ENCODE data around the gene KCNMB1.

KCNMB1 gene

GRCh38 chr5:170375283-170375682 is 13.9 kb downstream of the KCNMB1 start:
- DNase-seq = no peak

- no peak for DNase-seq
Observed at GRCh38 chr5:170372971-170373370, 16.2 kb downstream of the KCNMB1 start.

DNA sequence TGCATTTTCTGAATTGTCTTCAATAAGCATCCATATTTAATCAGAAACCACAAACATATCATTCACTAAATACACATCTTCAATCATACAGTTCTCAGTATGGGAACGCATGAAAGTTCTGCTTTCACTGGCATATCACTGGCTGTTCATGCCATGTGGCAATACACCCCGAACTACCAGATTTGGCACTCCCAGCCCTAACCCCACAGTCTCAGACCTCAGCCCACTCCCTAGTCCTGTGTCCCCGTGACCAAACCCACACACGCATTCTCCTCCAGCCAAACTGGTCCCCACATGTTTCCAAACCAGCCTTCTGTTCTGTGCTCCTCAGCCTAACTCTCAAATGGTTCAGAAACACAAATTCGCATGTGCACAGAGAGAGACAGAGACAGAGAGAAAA is 20.6 kb downstream of the KCNMB1 start:
- no peak for DNase-seq

- no peak for DNase-seq
Observed at GRCh38 chr5:170366276-170366675, 22.9 kb downstream of the KCNMB1 start.

DNA sequence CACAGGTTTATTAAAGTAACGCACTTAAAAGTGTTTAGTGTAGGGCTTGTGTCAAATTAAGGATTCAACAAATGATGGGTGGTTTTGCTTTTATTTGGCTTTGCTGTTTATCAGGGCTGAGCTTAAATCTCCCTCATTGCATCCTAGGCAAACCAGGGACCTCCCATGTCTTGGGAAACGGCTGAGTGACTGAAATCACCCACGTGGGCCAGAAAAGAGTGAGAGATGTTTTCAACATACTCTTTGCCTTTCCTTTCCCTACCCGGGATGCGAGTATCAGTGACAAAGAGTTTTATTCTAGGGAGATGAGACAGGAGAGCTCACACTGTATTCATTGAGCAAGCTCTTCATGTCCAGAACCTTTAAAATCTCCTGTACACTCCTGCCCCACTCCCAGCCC is 23.3 kb downstream of the KCNMB1 start:
- no peak for DNase-seq

- DNase-seq = no peak
Observed at GRCh38 chr5:170365011-170365410, 24.2 kb downstream of the KCNMB1 start.

DNA sequence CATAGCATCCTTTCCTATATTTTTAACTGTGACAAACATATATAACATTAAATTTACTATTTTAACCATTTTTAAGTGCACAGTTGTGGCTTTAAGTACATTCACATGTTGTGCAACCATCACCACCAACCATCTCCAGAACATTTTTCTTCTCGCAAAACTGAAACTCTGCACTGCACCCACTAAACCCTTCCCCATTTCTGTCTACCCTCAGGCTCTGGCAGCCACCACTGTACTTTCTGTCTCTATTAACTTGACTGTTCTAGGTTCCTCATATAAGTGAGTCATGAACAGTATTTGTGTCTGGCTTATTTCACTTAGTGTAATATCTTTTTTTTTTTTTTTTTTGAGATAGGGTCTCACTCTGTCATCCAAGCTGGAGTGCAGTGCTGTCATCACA is 25.5 kb downstream of the KCNMB1 start:
- no peak for DNase-seq

- DNase-seq = no peak
Observed at GRCh38 chr5:170362656-170363055, 26.5 kb downstream of the KCNMB1 start.

DNA sequence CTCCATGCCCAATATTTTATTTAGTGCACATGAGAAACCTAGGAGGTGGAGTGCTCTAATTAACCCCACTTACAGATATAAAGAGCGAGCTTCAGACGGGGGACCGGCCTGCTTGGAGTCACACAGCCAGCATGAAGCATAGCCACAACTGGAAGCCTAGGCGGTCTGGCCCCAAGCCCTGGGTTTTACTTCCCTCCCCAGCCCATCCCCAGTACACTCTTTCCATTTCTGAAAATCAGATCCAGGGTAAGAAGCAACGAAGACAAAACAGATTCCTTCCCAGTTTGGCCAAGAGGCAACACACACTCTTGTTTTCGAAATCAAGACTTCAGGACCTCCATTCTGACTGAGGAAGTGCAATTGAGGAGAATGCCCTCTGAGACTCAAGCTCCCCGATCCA is 27.1 kb downstream of the KCNMB1 start:
- DNase-seq = no peak

- DNase-seq = no peak
Observed at GRCh38 chr5:170361616-170362015, 27.6 kb downstream of the KCNMB1 start.

DNA sequence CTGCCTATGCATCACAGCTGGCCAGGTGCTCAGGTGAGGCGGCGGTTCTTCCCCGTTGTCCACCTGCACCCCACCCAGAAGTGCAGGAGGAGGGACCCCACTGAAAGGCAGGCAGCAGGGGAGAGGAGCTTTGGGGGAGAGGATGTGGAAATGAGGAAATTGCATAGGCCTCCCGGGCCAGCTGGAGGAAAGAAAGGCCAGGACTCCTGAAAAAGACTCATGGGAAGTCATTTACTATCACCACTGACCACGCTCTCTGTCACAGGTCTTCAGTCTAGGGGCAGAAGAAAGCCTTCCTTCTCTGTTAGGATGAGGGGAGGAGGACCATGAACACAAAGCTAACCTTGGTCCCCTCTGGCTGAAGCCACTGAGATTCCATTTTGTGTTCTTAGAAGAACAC is 28.1 kb downstream of the KCNMB1 start:
- DNase-seq = no peak

DNA sequence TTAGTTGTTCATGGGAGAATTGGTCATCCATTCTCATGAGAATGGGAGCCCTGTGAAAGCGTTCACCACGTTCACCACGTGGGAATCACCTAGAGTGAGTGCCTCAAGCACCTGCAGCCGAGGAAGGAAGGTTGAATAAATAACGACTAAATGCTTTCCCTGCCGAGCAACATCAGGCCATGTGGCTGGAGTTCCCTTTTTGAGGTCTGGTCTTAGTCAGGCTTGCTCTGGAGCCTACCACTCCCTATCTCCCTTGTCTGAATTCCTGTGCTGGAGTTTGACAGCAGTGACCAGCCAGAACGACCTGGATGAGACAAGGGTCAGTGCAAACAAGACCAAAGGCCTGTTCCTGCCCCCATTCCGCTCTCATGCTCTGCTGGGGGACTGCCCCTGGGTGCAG is 28.5 kb downstream of the KCNMB1 start:
- no peak for DNase-seq

- no peak for DNase-seq
Observed at GRCh38 chr5:170357955-170358444, 31.2 kb downstream of the KCNMB1 start.

- DNase-seq = peak; percentile 17
Observed at GRCh38 chr5:170355601-170356098, 33.5 kb downstream of the KCNMB1 start.

DNA sequence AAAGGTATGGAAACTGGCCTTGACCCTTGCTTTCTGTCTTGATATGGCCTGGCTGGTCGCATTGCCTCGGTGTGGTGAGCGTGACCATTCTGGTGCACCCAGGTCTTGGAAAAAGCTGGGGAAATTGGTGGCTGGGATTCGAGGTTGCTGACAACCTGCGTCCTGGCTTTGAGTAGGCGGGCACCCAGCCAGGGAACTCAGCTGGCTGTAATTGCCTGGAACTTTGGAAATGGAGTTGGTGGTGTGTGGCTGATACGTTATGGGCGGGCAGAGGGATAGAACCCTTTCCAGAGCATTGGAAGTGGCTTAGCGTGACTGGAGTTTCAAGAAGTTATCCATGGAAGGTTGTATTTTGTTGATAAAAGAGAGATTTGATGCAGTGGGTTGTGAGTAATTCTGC is 35.2 kb downstream of the KCNMB1 start:
- peak; percentile 47 for DNase-seq

DNA sequence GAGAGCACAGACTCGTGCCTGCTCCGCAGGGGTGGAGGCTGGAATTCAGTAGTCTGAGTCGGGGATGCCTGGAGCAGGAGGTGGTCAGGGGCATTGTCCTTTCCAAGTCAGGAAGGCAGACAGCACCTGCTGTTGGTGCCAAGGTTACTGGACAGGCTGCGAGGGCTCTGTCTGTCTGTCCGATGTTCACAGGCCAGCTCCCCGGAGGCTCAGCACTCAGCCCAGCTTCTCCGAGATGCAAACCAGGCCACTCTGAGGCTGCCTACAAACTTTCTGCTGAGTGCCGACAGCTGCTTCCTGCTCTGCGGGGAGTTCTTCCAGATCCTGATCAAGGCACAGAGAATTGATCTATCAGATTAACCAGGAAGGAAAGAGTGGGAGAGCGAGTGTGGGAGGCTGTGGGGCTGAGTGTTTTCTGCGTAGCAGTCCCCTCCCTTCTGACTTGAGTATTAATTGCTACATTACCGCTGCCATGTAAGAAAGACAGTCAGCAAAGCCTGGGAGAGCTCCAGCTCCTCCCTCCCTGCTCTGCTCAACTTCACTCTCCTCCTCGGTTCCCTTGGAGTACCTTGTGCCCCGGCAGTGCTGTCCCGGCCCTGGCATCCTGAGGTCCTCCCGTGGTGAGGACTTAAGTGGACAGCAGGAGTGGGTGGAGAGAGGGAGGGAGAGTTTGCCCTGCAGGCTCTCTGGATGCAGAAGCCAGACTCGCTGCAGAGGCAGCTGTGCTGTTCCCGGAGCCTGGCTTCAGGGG is 36.0 kb downstream of the KCNMB1 start:
- DNase-seq = no peak

- DNase-seq = no peak
Observed at GRCh38 chr5:170348137-170348633, 41.0 kb downstream of the KCNMB1 start.

DNA sequence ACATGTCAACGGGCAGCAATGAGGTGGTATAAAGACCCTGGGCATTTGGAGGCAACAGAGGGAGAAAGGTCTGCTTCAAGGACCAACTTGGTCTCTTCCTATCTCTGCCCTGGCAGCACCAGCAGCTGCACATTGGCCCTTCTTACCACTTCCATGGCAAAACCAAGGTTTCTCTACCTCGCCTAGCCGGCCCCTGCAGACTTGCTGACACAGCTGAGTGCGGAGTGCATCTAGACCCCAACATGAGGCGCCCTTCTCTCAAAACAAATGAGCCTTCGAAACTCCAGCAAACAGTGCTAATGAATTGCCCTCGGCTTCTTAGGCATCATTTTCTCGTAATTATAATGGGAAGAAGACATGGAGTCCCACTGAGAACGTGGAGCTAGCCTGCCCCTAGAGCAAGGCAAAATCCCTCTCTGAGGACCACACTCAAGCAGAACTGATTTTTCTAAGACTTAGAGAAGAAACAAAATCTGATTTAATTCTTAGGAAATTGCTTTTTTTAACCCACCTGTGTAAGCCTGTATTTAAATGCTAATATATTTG is 42.1 kb downstream of the KCNMB1 start:
- no peak for DNase-seq

- DNase-seq = no peak
Observed at GRCh38 chr5:170345971-170346370, 43.2 kb downstream of the KCNMB1 start.

GRCh38 chr5:170343177-170343576 is 46.0 kb downstream of the KCNMB1 start:
- no peak for DNase-seq

DNA sequence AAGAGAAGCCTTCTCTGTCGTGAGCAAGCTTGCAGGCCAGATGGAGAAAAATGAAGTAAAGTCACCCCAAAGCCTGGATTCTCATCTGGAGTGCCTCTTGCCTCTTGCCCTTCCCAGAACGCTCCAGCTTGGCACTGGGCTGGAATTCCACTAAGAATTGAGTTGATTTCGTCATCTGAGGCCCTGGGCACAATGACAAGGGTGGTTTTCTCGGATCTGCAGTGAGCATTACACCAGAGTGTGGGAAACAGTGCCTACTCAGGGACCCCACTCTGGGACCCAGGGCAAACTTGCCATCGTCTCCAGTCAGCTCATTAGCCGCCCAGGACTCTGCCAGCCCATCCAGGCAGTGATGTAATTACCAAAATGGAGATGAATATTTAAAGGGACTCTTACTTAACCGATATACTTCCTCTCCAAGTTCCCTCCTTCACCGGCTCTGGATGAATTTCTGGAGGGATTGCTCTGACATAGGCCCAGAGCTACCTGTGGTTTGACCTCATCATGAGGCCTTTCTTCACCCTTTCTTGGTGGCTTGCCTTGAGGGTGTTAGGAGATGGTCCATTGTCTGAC is 46.9 kb downstream of the KCNMB1 start:
- DNase-seq = no peak

DNA sequence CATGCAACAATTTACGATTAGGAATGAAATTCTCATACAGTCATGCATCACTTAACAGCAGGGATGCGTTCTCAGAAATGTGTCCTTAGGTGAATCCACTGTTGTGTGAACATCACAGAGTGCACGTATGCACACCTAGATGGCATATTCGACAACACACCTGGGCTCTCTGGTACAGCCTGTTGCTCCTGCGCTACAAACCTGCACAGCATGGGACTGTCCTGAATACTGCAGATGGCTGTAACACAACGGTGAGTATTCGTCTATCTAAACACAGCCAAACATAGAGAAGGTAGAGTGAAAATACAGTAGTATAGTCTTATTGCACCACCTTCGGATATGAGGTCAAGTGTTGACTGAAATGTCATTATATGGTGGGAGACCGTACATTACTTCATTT is 47.6 kb downstream of the KCNMB1 start:
- DNase-seq = no peak

DNA sequence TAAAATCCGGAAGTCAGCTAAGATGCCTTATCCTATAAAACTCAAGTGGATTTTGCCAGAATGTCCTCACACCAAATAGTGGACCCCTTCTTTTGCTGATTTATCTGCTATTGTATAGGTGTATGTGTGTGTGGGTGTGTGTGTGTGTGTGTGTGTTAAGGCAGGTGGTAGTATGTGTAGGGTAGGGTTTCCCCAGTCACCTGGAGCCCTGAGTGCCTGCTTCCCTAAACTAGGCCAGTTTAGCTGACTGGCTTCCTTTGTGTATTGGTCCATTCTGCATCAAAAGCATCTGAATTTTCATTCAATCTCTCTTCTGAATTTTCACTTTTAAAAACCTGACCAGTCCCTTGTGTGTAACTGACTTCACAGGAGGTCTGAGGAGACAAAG is 49.4 kb downstream of the KCNMB1 start:
- no peak for DNase-seq

Measured in NCI-H1105 (cell line).